Brain pericyte (primary cell): Measurements from ENCODE around the gene DUSP9.

Source experiments
- DNase-seq: peaks from one replicate; pipeline ENCODE4 v3.0.0-alpha.2; 2012; ENCODE audit warnings: low read depth, low spot score

The DUSP9 gene

GRCh38 chrX:153622661-153623309, 24.2 kb upstream of the DUSP9 start:
- DNase-seq, result no peak

- no peak for DNase-seq
Measured at GRCh38 chrX:153623310-153624029, 23.5 kb upstream of the DUSP9 start.

GRCh38 chrX:153624196-153625091, 22.6 kb upstream of the DUSP9 start:
- no peak for DNase-seq

GRCh38 chrX:153625271-153626024, 21.6 kb upstream of the DUSP9 start:
- no peak for DNase-seq

- no peak for DNase-seq
Measured at GRCh38 chrX:153626025-153626633, 20.9 kb upstream of the DUSP9 start.

- no peak for DNase-seq
Measured at GRCh38 chrX:153626863-153627674, 19.9 kb upstream of the DUSP9 start.

- no peak for DNase-seq
Measured at GRCh38 chrX:153627675-153628111, 19.3 kb upstream of the DUSP9 start.

GRCh38 chrX:153628129-153628528, 18.9 kb upstream of the DUSP9 start:
- DNase-seq, result no peak

GRCh38 chrX:153628665-153629064, 18.3 kb upstream of the DUSP9 start:
- DNase-seq, result no peak

- DNase-seq, result no peak
Measured at GRCh38 chrX:153631346-153631745, 15.7 kb upstream of the DUSP9 start.

- no peak for DNase-seq
Measured at GRCh38 chrX:153631907-153632594, 15.0 kb upstream of the DUSP9 start.

GRCh38 chrX:153632595-153632946, 14.4 kb upstream of the DUSP9 start:
- DNase-seq, result no peak

GRCh38 chrX:153633048-153633447, 14.0 kb upstream of the DUSP9 start:
- no peak for DNase-seq

GRCh38 chrX:153633607-153634180, 13.3 kb upstream of the DUSP9 start:
- no peak for DNase-seq

GRCh38 chrX:153634236-153634635, 12.8 kb upstream of the DUSP9 start:
- no peak for DNase-seq

GRCh38 chrX:153634832-153635231, 12.2 kb upstream of the DUSP9 start:
- DNase-seq, result no peak

- DNase-seq, result no peak
Measured at GRCh38 chrX:153635388-153635787, 11.6 kb upstream of the DUSP9 start.

GRCh38 chrX:153635788-153636668, 11.0 kb upstream of the DUSP9 start:
- DNase-seq, result no peak
